Rectal smooth muscle tissue (tissue), 1 donor: ENCODE measurements around the gene JAKMIP3.
"Not testable (repeated sequence)": the region's sequence is repeated elsewhere in the genome, so short reads cannot be mapped to it uniquely, and the experiment has no call there.

Experiments used
- H3K27ac ChIP-seq: one replicate; pipeline ENCODE4 v1.7.0; 2013; ENCODE audit warnings: low read depth, low read length, inconsistent platforms
- H3K27me3 ChIP-seq: one replicate; pipeline ENCODE4 v1.7.0; 2013; ENCODE audit warnings: low read length; ENCODE audit not compliant: control insufficient read depth, insufficient read depth
- H3K36me3 ChIP-seq: one replicate; pipeline ENCODE4 v1.7.0; 2013; ENCODE audit warnings: low read length; ENCODE audit not compliant: control insufficient read depth, insufficient read depth
- H3K4me1 ChIP-seq: one replicate; pipeline ENCODE4 v1.7.0; 2013; ENCODE audit warnings: low read length; ENCODE audit not compliant: control insufficient read depth, insufficient read depth
- H3K4me3 ChIP-seq: one replicate; pipeline ENCODE4 v1.7.0; 2013; ENCODE audit warnings: low read length
- H3K9ac ChIP-seq: one replicate; pipeline ENCODE4 v1.7.0; 2013; ENCODE audit warnings: low read length

The JAKMIP3 gene

GRCh38 chr10:132075909-132076577, 10.3 kb downstream of the JAKMIP3 start:
- no peak overlapping the region for H3K4me3 ChIP-seq
- H3K36me3 ChIP-seq: no peaks in the 10 kb centered on the region
- no peak overlapping the region for H3K9ac ChIP-seq
- H3K27me3 ChIP-seq: no peaks in the 10 kb centered on the region
- H3K27ac ChIP-seq: no peak overlapping the region
- H3K4me1 ChIP-seq: no peaks in the 10 kb centered on the region

DNA sequence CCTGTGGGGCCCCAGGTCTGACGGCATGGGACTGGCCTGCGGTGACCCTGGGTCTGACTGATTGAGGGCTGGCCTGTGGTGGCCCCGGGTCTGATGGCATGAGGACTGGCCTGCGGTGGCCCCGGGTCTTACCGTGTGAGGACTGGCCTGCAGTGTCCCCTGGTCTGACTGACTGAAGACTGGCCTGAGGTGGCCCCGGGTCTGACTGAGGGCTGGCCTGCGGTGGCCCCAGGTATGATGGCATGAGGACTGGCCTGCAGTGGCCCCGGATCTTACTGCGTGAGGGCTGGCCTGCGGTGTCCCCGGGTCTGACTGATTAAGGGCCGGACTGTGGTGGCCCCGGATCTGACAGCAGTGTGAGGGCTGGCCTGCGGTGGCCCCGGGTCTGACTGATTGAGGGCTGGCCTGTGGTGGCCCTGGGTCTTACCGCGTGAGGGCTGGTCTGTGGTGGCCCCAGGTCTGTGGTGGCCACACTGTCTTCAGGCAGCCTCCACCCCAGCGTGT, 10.9 kb downstream of the JAKMIP3 start:
- Histone ChIP-seq H3K27ac (no peak overlapping the region), H3K4me3 (no peak overlapping the region), H3K9ac (no peak overlapping the region), H3K27me3 (no peaks in the 10 kb centered on the region), H3K4me1 (no peaks in the 10 kb centered on the region), H3K36me3 (no peaks in the 10 kb centered on the region)

DNA sequence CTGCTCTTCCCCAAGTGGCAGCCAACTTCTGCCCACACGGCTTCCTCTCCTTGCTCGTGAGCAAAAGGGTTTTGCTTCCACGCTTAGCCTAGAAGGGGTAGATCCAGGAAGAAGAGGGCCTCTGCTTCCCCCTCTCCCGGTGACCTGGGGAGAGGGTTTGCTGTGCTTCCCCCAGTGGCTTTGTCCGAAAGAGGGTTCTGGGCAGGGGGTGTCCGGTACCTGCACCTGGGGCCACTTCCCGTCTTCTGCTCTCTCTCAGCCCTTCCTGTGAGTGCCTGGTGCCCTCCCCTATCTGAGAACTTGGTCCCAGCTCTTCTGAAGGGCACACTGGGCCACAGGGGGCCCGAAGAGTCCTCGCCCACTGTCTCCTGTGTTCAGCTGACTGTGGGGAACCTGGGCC, 11.3 kb downstream of the JAKMIP3 start:
- Histone ChIP-seq H3K27ac (no peak overlapping the region), H3K9ac (no peak overlapping the region), H3K4me3 (no peak overlapping the region), H3K36me3 (no peaks in the 10 kb centered on the region), H3K4me1 (no peaks in the 10 kb centered on the region), H3K27me3 (no peaks in the 10 kb centered on the region)

DNA sequence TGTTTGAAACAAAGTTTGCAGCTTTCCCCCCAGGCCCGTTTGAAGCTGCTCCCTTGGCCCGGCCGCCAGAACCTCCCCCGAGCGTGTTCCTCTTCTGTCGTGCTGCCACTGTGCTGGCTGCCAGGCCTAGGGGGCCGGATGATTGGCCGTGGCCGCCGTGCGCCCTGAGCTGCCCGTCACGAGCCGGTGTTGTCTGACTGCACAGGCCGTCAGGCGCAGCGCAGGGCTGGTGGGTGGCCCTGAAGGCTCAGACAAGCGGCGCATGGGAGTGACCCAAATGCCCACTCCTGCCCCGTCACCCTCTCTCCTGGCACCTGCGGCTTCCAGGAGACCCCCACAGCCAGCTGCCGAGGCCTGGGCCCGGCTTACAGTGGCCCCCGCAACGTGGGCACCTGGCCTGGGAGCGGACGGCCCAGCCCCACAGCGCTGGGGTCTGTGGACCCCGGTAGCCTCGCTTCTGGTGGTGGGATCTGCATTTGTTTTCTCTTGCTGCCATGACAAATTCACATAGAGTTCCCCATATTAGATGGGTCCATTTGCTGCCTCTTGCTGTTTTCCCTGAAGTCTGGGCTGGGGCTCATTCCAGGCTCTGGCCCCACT, 13.1 kb downstream of the JAKMIP3 start:
- H3K9ac ChIP-seq: no peak overlapping the region
- H3K4me1 ChIP-seq: no peaks in the 10 kb centered on the region
- H3K27ac ChIP-seq: no peak overlapping the region
- no peaks in the 10 kb centered on the region for H3K36me3 ChIP-seq
- no peaks in the 10 kb centered on the region for H3K27me3 ChIP-seq
- no peak overlapping the region for H3K4me3 ChIP-seq

- not testable (repeated sequence) for H3K27ac ChIP-seq, H3K4me1 ChIP-seq, H3K36me3 ChIP-seq, H3K27me3 ChIP-seq, H3K9ac ChIP-seq, H3K4me3 ChIP-seq
These were observed 18.6 kb downstream of the JAKMIP3 start for GRCh38 chr10:132084384-132084783.

DNA sequence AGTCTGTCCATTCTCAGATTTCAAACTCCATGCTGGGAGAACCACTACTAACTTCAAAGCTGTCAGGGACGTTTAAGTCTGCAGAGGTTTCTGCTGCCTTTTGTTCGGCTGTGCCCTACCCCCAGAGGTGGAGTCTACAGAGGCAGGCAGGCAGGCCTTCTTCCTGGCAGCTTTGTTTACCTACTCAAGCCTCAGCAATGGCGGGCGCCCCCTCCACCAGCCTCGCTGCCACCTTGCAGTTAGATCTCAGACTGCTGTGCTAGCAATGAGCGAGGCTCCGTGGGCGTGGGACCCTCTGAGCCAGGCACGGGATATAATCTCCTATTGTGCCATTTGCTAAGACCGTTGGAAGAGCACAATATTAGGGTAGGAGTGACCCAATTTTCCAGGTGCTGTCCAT, 27.5 kb downstream of the JAKMIP3 start:
- H3K27me3 ChIP-seq, H3K9ac ChIP-seq: not testable (repeated sequence)

DNA sequence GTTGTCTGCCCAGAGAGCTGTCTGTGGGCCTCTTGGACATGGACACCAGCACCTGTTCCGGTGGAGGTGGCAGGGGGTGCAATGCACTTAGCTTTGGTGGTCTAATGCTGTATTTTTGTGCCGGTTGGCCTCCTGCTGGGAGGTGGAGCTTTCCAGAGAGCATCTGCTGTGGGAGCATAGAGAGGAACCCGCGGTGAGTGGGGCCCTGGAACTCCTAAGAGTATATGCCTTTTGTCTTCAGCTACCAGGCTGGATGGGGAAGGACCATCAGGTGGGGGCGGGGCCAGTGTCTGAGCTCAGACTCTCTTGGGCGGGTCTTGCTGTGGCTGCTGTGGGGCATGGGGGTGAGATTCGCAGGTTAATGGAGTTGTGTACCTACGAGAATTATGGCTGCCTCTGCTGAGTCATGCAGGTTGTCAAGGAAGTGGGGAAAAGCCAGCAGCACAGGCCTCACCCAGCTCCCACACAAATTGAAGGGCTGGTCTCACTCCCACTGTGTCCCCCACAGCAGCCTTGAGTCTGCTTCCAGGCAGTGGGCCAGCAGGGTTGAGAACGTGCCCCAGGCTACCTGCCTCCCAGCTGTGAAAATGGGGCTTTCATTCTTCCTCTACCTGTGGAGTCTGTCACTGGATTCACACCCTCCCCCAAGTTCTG, 29.0 kb downstream of the JAKMIP3 start:
- no peak overlapping the region for H3K27ac ChIP-seq
- no peaks in the 10 kb centered on the region for H3K36me3 ChIP-seq
- no peaks in the 10 kb centered on the region for H3K4me1 ChIP-seq
- H3K9ac ChIP-seq: no peak overlapping the region
- H3K4me3 ChIP-seq: no peak overlapping the region
- no peaks in the 10 kb centered on the region for H3K27me3 ChIP-seq

More for the DNA sequence above, 27.5 kb downstream of the JAKMIP3 start:
- not testable (repeated sequence) for H3K4me3 ChIP-seq, H3K27ac ChIP-seq, H3K4me1 ChIP-seq, H3K36me3 ChIP-seq

GRCh38 chr10:132095403-132096113, 29.8 kb downstream of the JAKMIP3 start:
- Histone ChIP-seq H3K36me3 (no peaks in the 10 kb centered on the region), H3K27me3 (no peaks in the 10 kb centered on the region), H3K27ac (no peak overlapping the region), H3K4me1 (no peaks in the 10 kb centered on the region), H3K4me3 (no peak overlapping the region), H3K9ac (no peak overlapping the region)

DNA sequence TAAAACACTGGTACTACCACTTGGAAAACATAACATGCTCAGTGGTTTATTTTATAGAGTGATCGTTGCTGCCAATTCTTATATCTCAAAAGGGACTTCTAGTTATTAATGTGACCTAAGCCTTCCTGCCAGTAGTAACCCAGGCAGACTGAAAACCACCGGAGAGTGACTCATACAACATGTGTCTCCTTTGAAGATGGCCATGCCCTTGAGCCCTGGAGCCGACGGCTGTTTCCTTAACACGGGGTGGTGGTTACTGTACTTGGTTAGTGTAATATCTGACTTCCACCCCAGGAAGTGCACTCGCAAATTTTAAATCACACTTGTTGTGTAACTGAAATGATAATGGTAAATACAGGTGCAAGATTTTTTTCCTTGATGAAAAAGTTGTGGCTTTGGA, 30.5 kb downstream of the JAKMIP3 start:
- no peaks in the 10 kb centered on the region for H3K27me3 ChIP-seq
- no peak overlapping the region for H3K9ac ChIP-seq
- H3K36me3 ChIP-seq: no peaks in the 10 kb centered on the region
- H3K4me3 ChIP-seq: no peak overlapping the region
- no peaks in the 10 kb centered on the region for H3K4me1 ChIP-seq
- H3K27ac ChIP-seq: no peak overlapping the region

GRCh38 chr10:132096863-132097478, 31.2 kb downstream of the JAKMIP3 start:
- Histone ChIP-seq H3K9ac (no peak overlapping the region), H3K36me3 (no peaks in the 10 kb centered on the region), H3K4me1 (no peaks in the 10 kb centered on the region), H3K4me3 (no peak overlapping the region), H3K27me3 (no peaks in the 10 kb centered on the region), H3K27ac (no peak overlapping the region)

DNA sequence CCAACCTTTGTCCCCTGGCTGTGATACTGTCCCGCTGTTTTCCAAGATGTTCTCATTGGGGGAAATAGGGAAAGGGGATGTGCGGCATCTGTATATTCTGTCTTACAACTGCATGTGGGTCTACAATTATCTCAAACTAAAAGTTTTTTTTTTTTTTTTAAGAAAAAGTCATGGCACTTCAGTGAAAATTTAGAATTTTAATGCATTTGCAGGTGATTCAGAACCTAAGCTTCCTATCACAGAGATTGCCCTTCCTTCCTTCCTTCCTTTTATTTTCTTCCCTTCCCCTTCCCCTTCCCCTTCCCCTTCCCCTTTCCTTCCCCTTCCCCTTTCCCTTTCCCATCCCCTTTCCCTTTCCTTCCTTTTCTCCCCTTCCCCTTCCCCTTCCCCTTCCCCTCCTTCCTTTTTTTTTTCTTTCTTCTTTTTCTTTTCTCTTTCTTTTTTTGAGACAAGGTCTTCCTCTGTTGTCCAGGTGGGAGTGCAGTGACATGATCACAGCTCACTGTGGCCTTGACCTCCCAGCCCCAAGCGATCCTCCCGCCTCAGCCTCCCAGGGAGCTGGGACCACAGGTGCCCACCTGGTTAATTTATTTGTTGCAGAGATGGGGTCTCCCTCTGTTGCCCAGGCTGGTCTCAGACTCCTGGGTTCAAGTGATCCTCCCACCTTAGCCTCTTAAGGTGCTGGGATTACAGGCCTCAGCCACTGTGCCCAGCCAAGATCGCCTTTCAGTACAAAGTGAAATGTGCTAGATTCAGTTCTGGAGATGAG, 32.0 kb downstream of the JAKMIP3 start:
- no peak overlapping the region for H3K4me3 ChIP-seq
- H3K27me3 ChIP-seq: no peaks in the 10 kb centered on the region
- no peak overlapping the region for H3K9ac ChIP-seq
- H3K4me1 ChIP-seq: no peaks in the 10 kb centered on the region
- H3K27ac ChIP-seq: no peak overlapping the region
- no peaks in the 10 kb centered on the region for H3K36me3 ChIP-seq
